Measurements from ENCODE around the gene BICRA. TPM values are rescaled to one million over a fixed set of nuclear protein-coding genes. Genes with fewer than 3 reads are reported as not detected.

BICRA gene
- polyA plus RNA-seq, 1 donor (not counting 4 experiments of a cell fraction or from before 2014, with no cell fraction given), result 0.42 TPM

DNA sequence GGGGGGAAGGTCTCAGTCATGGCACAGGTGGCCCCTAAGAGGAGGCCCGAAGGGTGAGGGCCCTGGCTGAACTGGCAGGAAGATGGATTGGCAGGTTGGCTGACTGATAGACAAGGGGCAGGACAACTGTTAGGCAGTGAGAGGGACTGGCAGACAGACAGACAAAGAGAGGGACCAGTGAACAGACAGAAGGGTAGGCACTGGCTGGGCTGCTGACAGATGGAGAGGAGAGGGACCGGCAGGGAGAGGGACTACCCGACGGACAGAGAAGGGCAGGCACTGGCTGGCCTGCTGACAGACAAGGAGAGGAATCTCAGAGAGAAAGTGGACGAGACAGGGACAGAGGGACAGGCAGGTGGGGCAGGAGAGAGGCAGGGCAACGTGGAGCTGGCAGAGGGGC is 72.5 kb downstream of the BICRA start:
- no peak for FAIRE-seq
- Histone ChIP-seq H3K4me3 (ENCODE audit: control insufficient read depth in 2 of 3, extremely low read depth in 1 of 3, insufficient read depth in 2 of 3, low read depth in 1 of 3, low read length in 3 of 3) (no peak overlapping the region), H4K20me1 (ENCODE audit: control insufficient read depth, extremely low read depth, insufficient read depth, low read length) (no peaks in the 10 kb centered on the region), H3K9ac (ENCODE audit: control insufficient read depth, extremely low read depth, insufficient read depth, low read length) (no peak overlapping the region), H3K79me2 (ENCODE audit: control insufficient read depth, insufficient read depth, low read length) (no peaks in the 10 kb centered on the region), H3K4me2 (ENCODE audit: control insufficient read depth, extremely low read depth, insufficient read depth, low read depth, low read length) (no peak overlapping the region), H3K9me1 (ENCODE audit: control insufficient read depth, extremely low read depth, insufficient read depth, low read length) (no peaks in the 10 kb centered on the region), H3K36me3 (ENCODE audit: control insufficient read depth in 2 of 2, extremely low read depth in 1 of 2, insufficient read depth in 2 of 2, low read length in 2 of 2) (peaks cover 3% of the 10 kb centered on the region in 2 experiments), H3K9me3 (ENCODE audit: control insufficient read depth, low read depth, low read length) (no peaks in the 10 kb centered on the region), H3K27me3 (ENCODE audit: control insufficient read depth, extremely low read depth, insufficient read depth, low read length) (no peaks in the 10 kb centered on the region), H3K4me1 (ENCODE audit: control insufficient read depth, extremely low read depth, insufficient read depth, low read length) (no peaks in the 10 kb centered on the region), H3K27ac (ENCODE audit: control insufficient read depth, insufficient read depth, low read length) (no peak overlapping the region), H2AFZ (ENCODE audit: control insufficient read depth, low read length) (no peak overlapping the region)
- dilution Hi-C loops (cut with MboI; ENCODE audit: extremely low pct_ligation_motif_present, low sequenced_read_pairs), result no loop called here
- no peak for DNase-seq (ENCODE audit: low read depth, low spot score)
- TF ChIP-seq, protein P1, sequence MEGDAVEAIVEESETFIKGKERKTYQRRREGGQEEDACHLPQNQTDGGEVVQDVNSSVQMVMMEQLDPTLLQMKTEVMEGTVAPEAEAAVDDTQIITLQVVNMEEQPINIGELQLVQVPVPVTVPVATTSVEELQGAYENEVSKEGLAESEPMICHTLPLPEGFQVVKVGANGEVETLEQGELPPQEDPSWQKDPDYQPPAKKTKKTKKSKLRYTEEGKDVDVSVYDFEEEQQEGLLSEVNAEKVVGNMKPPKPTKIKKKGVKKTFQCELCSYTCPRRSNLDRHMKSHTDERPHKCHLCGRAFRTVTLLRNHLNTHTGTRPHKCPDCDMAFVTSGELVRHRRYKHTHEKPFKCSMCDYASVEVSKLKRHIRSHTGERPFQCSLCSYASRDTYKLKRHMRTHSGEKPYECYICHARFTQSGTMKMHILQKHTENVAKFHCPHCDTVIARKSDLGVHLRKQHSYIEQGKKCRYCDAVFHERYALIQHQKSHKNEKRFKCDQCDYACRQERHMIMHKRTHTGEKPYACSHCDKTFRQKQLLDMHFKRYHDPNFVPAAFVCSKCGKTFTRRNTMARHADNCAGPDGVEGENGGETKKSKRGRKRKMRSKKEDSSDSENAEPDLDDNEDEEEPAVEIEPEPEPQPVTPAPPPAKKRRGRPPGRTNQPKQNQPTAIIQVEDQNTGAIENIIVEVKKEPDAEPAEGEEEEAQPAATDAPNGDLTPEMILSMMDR (optimal IDR thresholded peaks at IDR 0.05 in 1 of 3, IDR thresholded peaks at IDR 0.05 in 1 of 3, conservative IDR thresholded peaks at IDR 0.05 in 1 of 3; ENCODE audit: extremely low read depth in 1 of 3, insufficient read depth in 2 of 3, low read length in 3 of 3), result no peak
- TF ChIP-seq EZH2 (IDR thresholded peaks at IDR 0.05; ENCODE audit: low read length), result no peak

DNA sequence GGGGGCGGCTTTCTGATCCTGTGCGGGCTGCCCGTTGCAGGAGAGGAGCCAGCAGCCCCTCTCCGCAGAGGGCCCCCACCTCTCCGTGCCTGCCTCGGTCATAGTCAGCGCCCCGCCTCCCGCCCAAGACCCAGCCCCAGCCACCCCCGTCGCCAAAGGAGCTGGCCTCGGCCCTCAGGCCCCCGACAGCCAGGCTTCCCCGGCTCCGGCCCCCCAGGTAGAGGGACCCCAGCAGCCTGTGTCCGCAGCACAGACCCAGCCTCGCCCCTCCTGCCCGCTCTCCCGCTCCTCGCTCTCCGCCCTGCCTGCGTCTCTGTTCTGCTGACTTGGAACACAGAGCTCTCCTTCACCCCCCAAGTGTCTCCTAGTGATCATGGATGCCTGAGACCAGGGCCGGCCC is 73.0 kb downstream of the BICRA start:
- H2AFZ ChIP-seq (ENCODE audit: control insufficient read depth, low read length), result no peak overlapping the region
- no peaks in the 10 kb centered on the region for H3K9me1 ChIP-seq (ENCODE audit: control insufficient read depth, extremely low read depth, insufficient read depth, low read length)
- no peak for TF ChIP-seq EZH2 (IDR thresholded peaks at IDR 0.05; ENCODE audit: low read length)
- TF ChIP-seq, protein P1 (optimal IDR thresholded peaks at IDR 0.05 in 1 of 3, IDR thresholded peaks at IDR 0.05 in 1 of 3, conservative IDR thresholded peaks at IDR 0.05 in 1 of 3; ENCODE audit: extremely low read depth in 1 of 3, insufficient read depth in 2 of 3, low read length in 3 of 3), result no peak
- no peak overlapping the region for H3K4me3 ChIP-seq (ENCODE audit: control insufficient read depth in 2 of 3, extremely low read depth in 1 of 3, insufficient read depth in 2 of 3, low read depth in 1 of 3, low read length in 3 of 3)
- peaks cover 3% of the 10 kb centered on the region in 2 experiments for H3K36me3 ChIP-seq (ENCODE audit: control insufficient read depth in 2 of 2, extremely low read depth in 1 of 2, insufficient read depth in 2 of 2, low read length in 2 of 2)
- no peak overlapping the region for H3K27ac ChIP-seq (ENCODE audit: control insufficient read depth, insufficient read depth, low read length)
- H3K4me1 ChIP-seq (ENCODE audit: control insufficient read depth, extremely low read depth, insufficient read depth, low read length), result no peaks in the 10 kb centered on the region
- H3K4me2 ChIP-seq (ENCODE audit: control insufficient read depth, extremely low read depth, insufficient read depth, low read depth, low read length), result no peak overlapping the region
- dilution Hi-C loops (cut with MboI; ENCODE audit: extremely low pct_ligation_motif_present, low sequenced_read_pairs), result no loop called here
- DNase-seq (ENCODE audit: low read depth, low spot score) (no peak), FAIRE-seq (no peak)
- no peaks in the 10 kb centered on the region for H3K27me3 ChIP-seq (ENCODE audit: control insufficient read depth, extremely low read depth, insufficient read depth, low read length)
- H4K20me1 ChIP-seq (ENCODE audit: control insufficient read depth, extremely low read depth, insufficient read depth, low read length), result no peaks in the 10 kb centered on the region
- no peaks in the 10 kb centered on the region for H3K79me2 ChIP-seq (ENCODE audit: control insufficient read depth, insufficient read depth, low read length)
- no peak overlapping the region for H3K9ac ChIP-seq (ENCODE audit: control insufficient read depth, extremely low read depth, insufficient read depth, low read length)
- no peaks in the 10 kb centered on the region for H3K9me3 ChIP-seq (ENCODE audit: control insufficient read depth, low read depth, low read length)

Measured in keratinocyte (primary cell).